ENCODE measurements around the gene ADAMTS13.

The ADAMTS13 gene

DNA sequence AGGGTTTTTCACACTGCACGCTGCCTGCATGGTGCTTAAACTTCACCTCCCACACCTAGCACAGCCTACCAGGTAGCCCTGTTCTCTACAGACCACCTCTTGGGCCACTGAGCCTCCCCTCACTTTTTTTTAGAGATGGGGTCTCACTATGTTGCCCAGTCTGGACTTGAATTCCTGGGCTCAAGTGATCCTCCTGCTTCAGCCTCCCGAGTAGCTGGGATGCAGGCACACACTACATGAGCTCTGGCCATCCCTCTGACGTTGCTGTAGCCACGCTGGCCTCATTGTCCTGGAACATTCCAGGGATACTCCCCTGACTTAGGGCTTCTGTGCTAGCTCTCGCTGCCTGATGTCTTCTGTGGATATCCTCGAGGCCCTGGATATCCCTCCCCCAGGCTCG is 30.4 kb downstream of the ADAMTS13 start:
- no peak for DNase-seq (ENCODE audit: low read depth in 1 of 2, low spot score in 1 of 2)

DNA sequence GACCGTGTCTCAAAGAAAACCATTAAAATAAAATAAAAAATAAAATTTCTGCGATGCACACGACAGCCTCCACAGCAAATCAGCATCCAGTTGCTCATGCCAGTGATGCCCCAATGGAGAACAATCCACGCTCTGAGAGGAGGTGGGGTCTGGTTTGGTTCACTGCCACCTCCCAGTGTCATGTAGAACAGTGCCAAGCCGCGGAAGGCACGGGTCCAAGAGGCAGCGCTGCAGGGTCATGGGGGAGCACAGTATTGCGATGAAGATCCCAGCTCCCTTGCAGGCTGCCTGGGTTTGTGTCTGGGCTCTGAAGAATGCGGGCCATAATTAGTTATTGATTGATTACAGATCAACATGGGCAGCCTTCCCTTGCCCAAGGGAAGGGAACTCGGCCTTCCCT is 31.5 kb downstream of the ADAMTS13 start:
- DNase-seq (ENCODE audit: low read depth in 1 of 2, low spot score in 1 of 2), result no peak

DNA sequence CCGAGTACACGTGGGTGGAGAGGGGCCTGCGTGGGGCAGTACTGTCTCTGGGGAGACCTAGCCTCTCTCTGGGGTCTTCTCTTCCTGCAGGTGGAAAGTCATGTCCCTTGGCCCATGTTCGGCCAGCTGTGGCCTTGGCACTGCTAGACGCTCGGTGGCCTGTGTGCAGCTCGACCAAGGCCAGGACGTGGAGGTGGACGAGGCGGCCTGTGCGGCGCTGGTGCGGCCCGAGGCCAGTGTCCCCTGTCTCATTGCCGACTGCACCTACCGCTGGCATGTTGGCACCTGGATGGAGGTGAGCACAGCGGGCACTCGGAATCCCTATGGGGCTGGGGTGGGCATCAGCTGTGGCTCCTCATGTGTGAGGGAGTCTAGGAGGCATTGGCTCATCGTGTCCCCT is 32.2 kb downstream of the ADAMTS13 start:
- no peak for DNase-seq (ENCODE audit: low read depth in 1 of 2, low spot score in 1 of 2)

DNA sequence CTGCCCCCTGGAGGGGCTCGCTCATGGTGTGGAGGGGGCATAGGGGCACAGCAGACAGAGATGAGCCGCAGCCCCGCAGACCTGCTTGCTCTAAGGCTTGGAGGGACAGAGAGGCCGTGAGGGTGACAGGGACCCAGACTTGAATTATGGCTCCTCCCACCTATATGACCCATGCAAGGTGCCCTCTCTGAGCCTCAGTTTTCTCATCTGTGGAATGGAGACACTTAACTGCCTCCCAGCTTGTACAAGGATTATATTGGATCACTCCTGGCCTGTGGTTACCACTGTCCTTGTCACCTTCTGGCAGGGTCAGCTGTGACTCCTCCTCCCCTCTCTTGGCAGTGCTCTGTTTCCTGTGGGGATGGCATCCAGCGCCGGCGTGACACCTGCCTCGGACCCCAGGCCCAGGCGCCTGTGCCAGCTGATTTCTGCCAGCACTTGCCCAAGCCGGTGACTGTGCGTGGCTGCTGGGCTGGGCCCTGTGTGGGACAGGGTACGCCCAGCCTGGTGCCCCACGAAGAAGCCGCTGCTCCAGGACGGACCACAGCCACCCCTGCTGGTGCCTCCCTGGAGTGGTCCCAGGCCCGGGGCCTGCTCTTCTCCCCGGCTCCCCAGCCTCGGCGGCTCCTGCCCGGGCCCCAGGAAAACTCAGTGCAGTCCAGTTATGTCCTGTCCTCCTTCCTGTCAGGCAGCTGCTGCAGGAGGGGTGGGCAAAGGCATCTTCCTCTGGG is 32.9 kb downstream of the ADAMTS13 start:
- no peak for DNase-seq (ENCODE audit: low read depth in 1 of 2, low spot score in 1 of 2)

DNA sequence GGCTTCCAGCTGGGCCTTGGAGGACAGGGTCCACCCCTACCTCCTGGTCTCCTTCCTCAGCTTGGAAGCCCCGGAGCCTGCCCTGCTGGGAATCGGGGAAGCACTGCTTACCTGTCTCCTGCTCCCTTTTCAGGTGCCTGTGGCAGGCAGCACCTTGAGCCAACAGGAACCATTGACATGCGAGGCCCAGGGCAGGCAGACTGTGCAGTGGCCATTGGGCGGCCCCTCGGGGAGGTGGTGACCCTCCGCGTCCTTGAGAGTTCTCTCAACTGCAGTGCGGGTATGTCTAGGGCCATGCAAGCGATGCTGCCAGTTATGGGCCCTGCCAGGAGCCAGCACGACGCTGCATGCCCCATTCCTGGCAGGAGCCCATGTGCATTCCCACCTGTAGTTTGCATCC is 33.8 kb downstream of the ADAMTS13 start:
- DNase-seq (ENCODE audit: low read depth in 1 of 2, low spot score in 1 of 2), result no peak

DNA sequence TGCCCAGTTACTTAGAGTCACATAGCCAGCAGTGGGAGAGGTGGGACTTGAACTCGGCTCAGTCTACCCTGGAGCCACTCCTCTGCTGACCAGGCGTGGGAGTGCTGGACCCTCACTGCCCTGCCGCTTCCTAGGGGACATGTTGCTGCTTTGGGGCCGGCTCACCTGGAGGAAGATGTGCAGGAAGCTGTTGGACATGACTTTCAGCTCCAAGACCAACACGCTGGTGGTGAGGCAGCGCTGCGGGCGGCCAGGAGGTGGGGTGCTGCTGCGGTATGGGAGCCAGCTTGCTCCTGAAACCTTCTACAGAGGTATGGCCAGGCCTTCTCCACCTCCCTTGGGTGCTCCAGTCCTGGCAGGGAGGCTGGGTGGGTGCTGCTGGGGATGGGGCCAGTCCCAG is 34.2 kb downstream of the ADAMTS13 start:
- DNase-seq (ENCODE audit: low read depth in 1 of 2, low spot score in 1 of 2), result no peak

DNA sequence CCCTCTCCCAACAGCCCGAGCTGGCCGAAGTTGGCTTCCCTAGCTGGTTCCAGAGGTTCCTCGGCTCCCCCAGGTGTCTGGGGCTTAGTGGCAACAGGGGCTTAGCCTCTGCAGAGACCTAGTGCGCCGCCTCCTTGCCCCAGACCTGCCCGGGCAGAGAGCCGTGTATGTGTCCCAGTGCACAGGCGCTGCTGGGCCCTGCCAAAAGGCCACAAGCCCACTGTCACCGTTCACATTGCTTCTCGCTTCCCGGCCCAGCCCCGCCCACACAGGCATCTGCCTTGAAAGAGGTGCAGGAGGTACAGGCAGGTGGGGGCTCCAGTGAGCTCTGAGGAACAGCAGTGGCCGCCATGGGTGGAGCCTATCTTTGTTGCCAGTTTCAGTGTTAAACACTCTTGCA is 35.1 kb downstream of the ADAMTS13 start:
- DNase-seq (ENCODE audit: low read depth in 1 of 2, low spot score in 1 of 2), result no peak

DNA sequence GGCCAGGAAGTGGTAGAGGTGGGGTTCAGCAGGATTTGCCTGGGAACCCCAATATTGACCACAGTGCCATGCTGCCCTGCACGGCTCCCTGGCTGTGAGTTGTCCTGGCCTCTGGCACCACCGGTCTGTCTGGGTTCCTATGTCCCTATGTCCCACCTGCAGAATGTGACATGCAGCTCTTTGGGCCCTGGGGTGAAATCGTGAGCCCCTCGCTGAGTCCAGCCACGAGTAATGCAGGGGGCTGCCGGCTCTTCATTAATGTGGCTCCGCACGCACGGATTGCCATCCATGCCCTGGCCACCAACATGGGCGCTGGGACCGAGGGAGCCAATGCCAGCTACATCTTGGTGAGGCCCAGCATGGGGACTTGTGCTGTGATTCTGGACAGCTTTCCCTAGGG is 35.6 kb downstream of the ADAMTS13 start:
- no peak for DNase-seq (ENCODE audit: low read depth in 1 of 2, low spot score in 1 of 2)

DNA sequence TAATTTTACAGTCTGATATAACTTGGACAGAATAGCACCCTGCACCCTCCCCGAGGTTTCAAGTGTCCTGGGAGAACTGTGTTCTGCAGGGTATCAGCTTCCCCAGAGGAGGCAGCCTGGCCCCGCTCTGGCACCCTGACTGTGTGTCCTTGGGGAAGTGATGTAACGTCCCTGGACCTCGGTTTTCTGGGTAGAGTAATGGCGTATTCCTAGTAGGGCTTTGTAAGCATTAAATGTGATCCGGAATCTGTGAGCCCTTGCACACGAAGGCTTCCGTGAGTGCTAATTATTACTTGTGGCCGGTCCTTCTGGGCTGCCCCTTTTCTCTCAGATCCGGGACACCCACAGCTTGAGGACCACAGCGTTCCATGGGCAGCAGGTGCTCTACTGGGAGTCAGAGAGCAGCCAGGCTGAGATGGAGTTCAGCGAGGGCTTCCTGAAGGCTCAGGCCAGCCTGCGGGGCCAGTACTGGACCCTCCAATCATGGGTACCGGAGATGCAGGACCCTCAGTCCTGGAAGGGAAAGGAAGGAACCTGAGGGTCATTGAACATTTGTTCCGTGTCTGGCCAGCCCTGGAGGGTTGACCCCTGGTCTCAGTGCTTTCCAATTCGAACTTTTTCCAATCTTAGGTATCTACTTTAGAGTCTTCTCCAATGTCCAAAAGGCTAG is 36.6 kb downstream of the ADAMTS13 start:
- no peak for DNase-seq (ENCODE audit: low read depth in 1 of 2, low spot score in 1 of 2)

DNA sequence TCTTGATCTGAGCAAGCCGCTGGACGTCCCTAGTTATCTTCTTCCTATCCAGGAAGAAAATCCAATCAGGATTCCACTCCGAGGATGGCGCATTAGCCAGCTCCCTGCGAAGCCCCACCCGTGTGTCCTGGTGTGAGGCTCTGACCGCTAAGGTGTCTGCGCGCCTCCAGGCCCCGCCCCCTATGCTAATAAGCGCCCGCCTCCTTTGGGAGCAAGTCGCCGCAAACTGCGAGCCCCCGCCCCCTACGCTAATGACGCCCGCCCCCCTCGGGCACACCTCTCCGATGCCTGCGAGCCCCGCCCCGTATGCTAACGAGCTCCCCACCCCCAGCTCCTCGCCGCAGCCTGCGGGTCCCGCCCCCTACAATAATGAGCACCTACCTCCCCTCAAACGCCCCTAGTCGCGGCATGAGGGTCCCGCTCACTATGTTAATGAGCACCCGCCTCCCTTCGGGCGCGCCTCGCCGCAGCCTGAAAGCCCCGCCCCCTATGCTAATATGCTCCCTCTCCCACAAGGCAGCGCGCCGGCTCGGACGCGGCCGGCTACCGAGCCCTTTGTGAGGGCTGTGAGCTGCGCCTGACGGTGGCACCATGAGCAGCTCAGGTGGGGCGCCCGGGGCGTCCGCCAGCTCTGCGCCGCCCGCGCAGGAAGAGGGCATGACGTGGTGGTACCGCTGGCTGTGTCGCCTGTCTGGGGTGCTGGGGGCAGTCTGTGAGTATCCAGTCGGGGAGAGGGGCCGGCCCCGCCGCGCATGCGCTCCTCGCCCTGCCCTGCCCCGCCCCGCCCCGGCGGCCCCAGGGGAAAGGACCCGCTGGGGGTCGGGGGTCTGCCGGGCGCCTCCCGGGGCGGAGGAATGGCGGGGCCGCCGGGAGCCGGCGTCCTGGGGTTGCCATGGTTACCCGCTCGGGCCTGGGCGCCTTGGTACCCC is 37.6 kb downstream of the ADAMTS13 start, which contains the start of gene CACFD1:
CACFD1 (plus strand) TSS at position 503 of the 929 bp plus-strand sequence; CDS start at position 592, 89 bp downstream.
- DNase-seq (ENCODE audit: low read depth in 1 of 2, low spot score in 1 of 2), result peak; percentile 83 to 87

DNA sequence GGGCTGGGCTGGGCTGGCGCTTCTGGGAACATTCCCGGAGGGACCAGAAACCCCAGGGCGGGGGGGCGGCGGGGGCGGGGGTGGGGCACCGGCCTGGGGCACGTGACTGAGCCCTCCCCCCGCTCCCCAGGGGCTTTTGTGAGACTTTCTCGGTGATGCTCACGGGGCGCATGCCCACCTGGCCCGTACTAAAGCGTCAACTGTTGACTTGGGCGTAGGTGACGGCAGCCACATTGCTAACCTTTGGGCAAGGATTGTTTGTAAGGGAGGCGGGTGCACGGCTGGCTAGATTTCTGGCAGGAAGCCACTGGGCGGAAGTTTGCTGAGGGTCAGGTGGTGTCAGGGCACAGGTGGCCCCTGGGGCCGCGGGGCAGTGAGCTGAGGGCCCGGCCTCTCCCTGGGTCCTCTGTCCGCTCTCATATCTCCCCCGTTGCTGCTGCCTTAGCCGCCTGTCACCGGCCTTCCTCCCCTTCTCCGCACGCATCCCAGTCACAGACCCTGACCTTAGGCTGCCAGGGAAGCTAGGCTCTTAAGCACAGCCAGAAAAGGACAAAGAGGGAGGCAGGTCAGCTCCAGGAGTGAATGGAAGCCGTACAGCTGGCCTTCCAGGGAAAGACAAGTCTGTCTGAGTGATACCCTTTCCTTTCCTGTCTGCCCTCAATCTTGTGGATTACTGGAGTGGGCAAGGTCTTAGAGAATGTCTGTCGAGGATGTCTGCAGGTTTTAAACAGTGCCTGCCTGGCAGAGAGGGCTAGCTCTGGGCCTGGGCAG is 38.4 kb downstream of the ADAMTS13 start:
- DNase-seq (ENCODE audit: low read depth in 1 of 2, low spot score in 1 of 2), result no peak

DNA sequence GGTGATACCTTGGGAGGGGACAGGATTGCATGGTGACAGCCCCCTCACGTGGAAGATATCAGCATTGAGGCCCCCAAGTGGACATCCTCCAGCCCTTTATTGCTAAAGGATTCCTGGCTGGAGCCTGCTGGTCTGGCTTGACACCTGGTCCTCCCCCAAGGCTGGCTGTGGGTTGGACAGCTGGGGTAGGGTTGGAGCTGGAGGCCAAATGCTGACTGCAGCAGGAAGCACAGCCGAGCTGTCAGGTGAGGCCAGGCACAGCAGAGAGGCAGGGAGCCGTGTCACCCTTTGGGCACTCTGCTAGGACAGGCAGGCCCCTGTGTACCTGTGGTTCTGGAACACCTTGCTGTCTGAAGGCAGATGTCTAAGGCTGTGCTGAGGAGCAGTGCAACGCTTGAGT is 39.8 kb downstream of the ADAMTS13 start:
- no peak for DNase-seq (ENCODE audit: low read depth in 1 of 2, low spot score in 1 of 2)

DNA sequence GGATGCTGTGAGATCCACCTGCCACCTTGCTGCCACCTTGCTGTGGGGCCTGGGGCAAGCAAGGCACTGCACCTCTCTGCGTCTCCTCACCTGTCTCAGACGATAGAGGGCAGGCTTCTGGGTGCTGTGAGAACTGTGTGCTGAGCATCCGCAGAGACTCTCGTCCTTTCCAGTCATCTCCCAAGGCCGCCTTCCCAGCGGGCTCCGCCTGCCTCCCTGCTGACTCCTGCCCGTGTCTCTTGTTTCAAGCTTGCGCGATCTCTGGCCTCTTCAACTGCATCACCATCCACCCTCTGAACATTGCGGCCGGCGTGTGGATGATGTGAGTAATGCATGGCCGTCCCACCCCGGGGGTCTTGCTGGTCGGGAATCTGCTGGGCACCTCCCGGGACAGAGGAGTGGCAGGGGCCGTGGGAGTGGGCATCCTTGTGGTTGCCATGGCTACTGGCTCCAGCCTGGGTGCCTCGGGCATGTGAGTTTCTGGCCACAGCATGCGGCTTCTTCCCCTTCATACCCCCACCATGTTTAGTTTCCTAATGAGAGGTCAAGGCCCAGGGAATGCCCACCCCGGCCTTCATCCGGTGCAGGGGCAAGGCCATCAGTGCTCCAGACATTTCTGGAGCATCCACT is 41.2 kb downstream of the ADAMTS13 start:
- no peak for DNase-seq (ENCODE audit: low read depth in 1 of 2, low spot score in 1 of 2)

DNA sequence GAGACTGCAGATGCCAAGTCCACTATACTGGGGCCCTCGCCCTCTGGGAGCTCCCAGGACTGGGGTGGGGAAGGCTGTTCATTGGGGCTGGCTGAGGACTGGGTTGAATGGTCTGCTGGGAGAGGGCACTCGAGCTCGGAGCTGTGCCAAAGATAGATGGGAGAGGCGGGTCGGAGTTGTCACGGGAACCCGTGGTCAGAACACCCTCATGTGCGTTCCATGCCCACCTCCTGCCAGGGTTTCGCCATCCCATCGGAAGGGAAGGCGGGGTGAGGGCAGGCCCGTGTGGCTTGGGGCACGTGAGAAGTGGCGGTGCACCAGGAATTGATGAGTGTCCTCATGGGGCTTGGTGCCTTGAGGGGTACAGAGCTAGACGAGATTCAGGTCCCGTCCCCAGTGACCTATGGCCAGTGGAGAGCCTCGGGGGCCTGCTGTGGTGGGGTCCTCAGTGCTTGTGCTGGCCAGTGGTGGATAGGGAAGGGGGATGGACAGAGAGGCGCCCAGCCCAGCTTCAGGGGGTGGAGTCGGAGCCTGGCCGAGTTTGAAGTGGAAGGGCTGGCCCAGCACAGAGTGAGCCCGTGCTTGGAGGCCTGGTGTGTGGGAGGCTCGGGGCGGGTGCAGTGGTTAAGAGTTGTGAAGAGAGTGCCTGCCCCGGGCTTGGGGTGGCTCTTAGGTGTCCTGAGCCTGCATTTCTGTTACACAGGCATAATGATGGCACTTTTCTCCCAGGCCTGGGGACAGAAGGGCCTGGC is 41.9 kb downstream of the ADAMTS13 start:
- DNase-seq (ENCODE audit: low read depth in 1 of 2, low spot score in 1 of 2), result no peak

DNA sequence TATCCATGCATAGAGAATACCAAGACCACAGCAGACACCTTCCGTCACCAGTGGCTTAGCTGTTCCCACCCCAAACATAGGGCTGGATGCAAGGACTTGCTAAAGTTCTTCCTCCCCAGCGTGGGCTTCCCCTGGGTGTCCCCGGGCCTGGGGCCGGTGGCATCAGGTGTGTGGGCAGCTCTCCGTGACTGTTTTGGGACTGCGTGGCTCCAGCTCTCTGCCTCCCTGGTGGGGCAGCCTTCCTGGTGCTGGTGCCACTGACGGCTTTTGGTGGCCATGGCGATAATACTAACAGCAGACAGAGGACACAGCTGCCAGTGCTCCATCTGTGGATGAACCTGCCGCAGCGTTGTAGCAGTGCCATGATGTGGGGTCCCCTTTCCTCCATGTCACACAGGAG is 42.5 kb downstream of the ADAMTS13 start:
- no peak for DNase-seq (ENCODE audit: low read depth in 1 of 2, low spot score in 1 of 2)

DNA sequence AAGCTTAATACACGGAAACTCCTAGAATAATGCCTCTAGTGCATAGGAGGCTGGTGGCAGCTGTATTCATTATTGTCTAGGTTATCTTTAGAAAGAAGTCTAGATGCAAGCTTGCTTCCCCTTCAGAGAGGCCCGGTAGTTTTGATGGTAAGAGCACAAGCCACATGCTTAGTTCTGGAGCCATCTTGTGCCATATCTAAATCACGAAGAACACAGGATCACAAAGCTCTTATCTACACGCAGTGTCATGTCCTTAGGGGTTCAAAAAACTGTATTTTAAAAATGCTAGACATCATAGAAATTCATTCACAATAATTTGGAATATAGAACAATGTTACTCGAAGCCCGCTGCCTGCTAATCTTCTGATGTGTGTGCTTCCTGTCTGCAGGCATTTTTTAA is 43.8 kb downstream of the ADAMTS13 start:
- DNase-seq (ENCODE audit: low read depth in 1 of 2, low spot score in 1 of 2), result no peak

DNA sequence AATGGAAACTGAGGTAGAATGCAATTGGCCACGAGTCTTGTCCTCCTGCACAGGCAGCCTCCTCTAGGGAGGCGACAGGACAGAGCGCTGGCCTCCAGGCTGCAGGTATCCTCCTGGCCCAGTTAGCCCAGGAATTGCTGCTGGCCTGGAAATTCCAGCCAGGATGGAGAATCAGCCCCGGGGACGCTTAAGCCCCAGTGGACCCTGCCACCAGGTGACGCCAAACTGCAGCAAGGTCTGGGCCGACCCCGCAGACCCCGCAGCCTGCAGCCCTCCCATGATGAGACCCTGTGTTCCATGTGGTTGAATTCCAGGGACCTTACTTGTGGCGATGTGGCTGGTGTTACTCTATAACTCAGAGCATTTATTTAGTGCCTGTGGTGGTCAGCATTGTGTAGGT is 44.9 kb downstream of the ADAMTS13 start:
- DNase-seq (ENCODE audit: low read depth in 1 of 2, low spot score in 1 of 2), result no peak

DNA sequence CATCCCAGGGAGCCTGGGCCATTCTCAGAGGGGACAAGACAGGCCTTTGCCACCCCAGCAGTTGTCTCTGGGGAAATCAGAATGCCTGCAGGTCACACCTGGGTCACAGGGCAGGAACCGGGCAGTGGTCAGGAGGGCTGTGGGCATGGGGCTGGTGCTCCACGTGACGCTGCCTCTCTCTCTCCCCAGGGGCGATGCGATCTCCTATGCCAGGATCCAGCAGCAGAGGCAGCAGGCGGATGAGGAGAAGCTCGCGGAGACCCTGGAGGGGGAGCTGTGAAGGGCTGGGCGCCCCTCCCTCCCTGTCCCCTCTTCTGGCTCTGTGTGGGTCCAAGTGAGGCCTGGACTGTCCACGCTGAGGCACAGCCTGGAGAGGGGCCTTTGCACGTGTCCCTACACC is 46.2 kb downstream of the ADAMTS13 start:
- no peak for DNase-seq (ENCODE audit: low read depth in 1 of 2, low spot score in 1 of 2)

DNA sequence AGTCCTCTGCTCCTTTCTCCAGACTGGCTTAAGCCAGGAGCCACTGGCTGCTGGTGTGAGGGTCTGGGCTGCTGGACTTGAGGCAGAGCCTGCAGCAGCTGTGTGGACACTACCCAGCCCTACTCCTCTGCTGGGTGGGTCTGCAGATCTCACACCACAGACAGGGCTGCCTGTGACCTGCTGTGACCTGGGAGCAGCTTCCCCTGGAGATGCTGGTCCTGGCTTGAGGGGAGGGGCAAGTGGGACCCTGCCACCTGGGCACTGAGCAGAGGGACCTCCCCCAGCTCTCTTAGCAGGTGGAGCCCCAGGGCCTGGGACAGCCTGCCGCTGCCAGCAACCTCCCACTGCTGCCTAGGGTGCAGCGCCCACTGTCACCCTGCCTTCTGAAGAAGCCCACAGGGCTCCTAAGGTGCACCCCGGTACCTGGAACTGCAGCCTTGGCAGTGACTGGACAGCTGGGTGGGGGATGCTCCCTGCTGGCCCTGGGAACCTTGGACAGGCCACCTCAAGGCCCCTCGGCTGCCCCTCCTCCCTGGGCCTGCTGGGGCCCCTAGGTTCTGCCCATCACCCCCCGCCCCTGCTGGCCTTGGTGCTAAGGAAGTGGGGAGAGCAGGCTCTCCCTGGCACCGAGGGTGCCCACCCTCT is 46.7 kb downstream of the ADAMTS13 start:
- DNase-seq (ENCODE audit: low read depth in 1 of 2, low spot score in 1 of 2), result no peak

All from stimulated activated CD4-positive, alpha-beta T cell treated with anti-CD3 and anti-CD28 coated beads, Interleukin-15, amount 100 ng/mL, for 1 hour (primary cell).